GM21381 (cell line): ENCODE data around the gene ANO7.
A peak's percentile ranks its signal among the peaks of the same experiment; 100 is the strongest.

ENCODE experiments used
- ATAC-seq: cut with Tn5 transposase; IDR thresholded peaks from one replicate; pipeline ENCODE4 v1.9.1; 2021; ENCODE audit warnings: mild to moderate bottlenecking, moderate library complexity; ENCODE audit not compliant: unreplicated experiment

The ANO7 gene

DNA sequence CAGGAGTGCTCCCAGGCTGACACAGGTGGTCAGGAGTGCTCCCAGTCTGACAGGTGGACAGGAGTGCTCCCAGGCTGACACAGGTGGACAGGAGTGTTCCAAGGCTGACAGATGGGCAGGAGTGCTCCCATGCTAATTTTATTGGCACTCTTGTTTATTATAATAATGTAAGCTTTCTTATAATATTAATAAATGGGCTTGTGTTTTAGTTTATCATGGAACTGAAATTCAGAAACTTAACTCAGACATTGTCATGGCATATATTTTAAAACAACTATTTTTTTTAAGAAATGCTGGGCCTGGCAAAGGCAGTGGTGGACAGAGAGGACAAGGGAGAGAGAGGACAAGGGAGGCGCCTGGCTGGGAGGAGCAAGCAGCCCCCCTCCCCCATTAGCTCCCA is 18.7 kb downstream of the ANO7 start:
- no peak for ATAC-seq

DNA sequence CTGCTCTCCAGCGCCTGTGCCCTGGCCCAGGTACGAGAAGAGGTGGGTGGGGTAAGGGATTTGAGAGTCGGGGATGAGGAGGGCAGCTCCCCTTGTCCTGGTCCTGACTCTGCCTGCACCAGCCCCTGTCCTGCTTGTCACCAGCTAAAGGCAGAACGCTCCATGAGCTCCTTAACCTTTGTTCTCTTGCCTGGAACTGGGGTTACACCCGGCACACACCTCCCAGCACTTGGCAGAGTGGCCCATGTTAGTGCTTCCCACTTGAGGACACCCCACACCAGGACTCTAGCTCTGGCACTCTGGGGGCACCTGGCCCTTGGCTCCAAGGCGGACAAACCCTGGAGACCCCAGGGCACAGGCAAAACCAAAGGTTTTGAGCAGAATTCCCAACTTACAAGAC is 19.2 kb downstream of the ANO7 start:
- no peak for ATAC-seq

DNA sequence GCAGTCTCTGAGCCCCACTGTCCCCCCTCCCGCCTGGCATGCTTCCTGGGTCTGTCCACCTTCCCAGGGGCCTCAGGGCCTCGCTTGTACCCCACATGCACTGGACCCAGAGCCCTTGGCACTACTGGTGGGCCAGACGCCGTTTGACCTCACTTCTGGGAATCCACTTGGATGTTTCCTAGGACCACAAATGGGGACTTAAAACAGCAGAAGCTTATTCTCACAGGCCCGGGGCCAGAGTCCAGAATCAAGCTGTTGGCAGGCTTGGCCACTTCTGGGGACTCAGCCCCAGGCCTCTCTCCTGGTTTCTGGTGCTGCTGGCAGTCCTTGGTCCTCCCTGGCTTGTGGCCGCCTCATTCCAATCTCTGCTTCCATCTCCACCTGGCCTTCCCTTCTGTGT is 19.6 kb downstream of the ANO7 start:
- ATAC-seq: no peak

DNA sequence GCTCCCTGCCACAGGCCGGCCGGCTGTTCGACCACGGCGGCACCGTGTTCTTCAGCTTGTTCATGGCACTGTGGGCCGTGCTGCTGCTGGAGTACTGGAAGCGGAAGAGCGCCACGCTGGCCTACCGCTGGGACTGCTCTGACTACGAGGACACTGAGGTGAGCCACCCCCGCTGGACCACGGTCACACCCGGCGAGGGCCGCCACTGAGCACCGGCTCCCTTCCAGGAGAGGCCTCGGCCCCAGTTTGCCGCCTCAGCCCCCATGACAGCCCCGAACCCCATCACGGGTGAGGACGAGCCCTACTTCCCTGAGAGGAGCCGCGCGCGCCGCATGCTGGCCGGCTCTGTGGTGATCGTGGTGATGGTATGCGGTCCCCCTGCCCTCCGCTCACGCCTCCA is 20.8 kb downstream of the ANO7 start:
- no peak for ATAC-seq

DNA sequence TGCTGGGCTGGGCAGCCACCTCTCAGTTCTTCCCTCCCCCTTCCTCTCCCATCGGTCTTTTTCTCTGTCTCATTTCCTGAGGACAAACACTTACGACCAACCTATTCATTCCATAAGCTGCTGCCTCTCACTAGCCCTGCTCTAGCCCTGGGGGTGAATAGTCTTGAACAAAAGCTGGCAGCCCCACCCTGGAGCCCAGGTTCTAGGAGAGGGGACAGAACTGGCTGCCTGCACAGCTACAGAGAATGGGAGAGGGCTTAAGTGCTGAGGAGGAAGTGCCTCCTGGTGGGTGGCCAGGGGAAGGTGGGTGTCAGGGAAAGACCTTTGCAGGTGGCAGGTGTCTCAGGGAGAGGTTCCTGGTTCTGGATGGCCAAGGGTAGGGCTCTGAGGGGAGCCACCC is 22.8 kb downstream of the ANO7 start:
- no peak for ATAC-seq

DNA sequence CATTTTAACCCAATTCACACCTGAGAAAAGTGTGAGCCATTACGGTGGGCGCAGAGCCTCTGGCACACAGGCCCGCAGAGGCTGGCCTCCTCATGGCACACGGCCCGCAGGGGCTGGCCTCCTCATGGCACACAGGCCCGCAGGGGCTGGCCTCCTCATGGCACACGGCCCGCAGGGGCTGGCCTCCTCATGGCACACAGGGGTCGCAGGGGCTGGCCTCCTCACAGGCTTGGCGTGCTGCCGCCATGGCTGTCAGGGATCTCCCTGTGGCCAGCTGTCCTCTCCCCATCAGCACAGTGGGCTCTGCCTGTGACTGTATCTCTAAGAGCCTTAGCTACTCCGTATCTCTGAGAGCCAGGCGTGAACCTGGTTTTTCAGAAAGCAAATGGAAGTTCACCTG is 24.6 kb downstream of the ANO7 start:
- no peak for ATAC-seq

DNA sequence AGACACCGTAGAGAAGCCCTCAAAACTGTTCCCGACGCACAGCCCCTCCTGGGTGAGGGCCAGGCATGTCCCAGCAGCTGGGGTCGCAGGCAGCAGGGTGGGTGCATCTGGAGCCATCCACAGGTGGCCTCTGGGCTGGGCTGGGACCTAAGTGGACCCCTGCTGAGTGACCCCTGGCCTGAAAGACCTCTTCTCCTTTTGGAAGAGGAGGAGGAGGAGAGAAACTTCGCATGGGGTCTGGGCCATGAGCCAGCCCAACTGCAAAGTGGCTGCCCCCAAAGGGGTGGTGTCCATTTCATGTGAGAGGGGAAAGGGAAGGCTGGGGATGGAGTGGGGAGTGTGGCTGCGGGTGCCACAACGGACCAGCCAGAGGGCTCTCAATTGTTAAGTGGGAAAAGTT is 25.1 kb downstream of the ANO7 start:
- no peak for ATAC-seq

DNA sequence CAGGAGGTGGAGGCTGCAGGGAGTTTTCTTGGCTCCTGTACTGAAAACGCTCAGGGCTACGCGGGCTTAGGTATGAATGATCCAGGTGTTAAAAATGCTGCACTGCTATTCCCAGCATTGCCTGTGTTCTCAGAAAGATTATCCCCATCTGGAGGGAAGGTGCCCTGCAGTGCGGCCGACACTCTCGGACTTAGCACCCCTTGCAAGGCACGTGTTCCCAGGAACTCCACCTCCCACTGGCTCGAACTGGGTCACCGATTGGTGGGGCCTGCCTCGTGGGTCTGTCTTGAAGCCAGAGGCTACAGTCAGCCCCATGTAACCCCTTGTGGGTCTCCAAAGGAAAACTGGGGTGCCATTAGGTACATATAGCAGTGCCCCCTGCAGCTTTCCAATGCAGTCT is 25.7 kb downstream of the ANO7 start:
- no peak for ATAC-seq

DNA sequence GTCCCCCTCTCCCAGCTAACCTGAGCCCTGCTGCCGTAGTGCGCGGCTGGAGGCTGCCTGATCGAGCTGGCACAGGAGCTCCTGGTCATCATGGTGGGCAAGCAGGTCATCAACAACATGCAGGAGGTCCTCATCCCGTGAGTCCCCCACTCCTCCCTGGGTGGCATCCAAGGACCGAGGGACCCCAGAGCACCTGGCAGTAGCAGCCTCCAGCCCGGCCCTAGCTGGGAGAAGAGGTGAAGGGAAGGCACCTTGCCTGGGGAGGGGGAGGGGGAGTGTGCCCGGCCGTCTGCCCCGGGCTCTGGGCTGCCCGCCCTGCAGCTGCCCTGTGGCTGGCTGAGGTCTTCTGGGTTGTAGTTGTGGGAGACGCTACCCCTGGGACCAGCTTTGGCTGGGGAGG is 26.3 kb downstream of the ANO7 start:
- ATAC-seq: no peak

DNA sequence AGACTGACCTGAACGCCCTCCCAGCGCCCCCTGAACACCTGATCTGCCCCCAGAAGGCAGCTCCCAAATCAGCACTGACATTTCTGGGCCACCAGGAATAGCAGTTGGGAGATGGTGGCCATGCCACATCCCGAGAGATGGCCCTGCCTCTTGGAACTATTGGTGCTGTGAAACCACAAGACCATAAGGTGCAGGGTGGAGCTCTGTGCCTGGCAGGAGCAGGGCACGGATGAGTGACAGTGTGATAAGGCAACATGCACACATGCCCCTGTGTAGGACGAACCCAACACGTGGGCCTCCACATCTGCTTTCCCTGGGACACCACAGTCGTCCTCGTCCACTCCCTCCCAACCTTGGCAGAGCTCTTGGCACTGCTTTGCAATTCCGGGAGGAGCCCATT is 26.9 kb downstream of the ANO7 start:
- ATAC-seq: no peak

DNA sequence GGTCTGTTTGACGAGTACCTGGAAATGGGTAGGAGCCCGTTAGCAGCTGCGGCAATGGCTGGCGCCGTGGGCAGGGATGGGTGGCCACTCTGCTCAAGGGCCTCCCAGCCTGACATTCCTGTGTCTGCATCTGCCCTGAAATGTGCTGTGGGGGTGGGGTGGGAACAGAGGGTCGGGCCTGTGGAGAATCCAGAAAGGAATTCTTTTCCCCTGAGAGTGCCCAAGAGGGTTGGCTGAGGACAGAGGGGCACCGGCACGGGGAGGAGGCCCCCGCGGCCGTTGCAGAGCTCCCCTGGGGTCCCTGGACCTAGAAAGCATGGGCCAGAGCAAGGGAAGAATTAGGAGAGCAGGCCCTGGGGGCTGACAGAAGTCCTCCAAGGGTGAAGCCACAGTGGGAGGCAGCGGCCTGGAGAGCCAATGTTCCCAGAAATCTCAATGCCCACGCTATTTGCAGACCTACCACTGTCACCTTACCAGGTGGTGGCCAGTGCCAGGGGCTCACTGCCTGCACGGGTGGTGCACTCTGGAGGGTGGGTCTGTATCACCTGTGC is 27.8 kb downstream of the ANO7 start:
- no peak for ATAC-seq

DNA sequence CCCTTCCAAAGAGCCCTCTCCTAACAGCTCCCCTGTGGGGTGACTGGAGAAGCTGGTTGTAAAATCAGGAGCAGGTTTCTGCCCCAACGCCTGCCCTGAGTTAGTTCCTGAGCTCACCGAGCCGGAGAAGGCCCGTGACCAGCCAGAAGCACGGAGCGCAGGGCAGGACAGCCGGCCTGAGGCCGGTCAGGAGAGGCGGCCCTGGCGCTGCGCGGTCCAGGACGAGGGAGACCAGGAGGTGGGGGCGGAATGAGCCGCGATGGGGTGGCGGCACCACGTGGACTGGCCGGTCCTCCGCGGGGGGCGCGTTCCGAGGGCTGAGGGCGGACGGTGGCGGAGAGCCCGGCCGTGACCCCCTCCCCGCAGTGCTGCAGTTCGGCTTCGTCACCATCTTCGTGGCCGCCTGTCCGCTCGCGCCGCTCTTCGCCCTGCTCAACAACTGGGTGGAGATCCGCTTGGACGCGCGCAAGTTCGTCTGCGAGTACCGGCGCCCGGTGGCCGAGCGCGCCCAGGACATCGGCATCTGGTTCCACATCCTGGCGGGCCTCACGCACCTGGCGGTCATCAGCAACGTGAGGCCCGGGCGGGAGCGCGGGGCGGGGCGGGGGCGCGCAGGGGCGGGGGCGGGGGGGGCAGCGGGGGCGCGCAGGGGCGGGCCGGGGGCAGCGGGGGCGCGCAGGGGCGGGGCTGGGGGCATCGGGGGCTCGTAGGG is 29.0 kb downstream of the ANO7 start:
- peak; percentile 47 for ATAC-seq

DNA sequence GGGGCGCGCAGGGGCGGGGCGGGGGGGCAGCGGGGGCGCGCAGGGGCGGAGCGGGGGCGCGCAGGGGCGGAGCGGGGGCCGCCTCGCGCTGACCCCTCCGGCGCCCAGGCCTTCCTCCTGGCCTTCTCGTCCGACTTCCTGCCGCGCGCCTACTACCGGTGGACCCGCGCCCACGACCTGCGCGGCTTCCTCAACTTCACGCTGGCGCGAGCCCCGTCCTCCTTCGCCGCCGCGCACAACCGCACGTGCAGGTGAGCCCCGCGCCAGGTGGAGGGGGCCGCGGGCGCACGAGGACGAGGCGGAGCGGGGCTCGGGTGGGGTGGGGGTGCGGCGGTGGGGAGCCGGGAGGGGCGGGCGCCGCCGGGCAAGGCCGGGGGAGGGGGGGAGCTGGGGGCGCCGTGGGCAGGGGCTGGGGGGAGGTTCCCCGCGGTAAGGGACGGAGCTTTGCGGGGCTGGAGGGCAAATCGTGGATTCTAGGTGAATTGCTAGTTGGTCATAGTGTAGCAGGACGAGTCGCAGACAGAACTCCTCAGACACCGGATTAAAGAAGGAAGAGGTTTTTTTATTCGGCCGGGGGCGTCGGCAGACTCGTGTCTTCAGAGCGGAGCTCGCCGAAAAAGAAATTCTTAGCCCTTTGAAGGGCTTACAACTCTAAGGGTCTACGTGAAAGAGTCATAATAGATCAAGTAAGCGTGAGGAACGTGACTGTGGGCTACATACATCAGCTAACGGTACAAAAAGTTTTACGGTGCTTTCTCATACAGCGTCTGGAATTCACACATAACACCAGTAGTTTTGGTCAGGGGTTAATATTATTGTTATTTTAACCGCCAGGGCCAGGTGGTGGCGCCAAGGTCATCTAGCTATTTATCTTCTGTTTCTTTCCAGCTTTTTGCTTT is 29.9 kb downstream of the ANO7 start:
- no peak for ATAC-seq

DNA sequence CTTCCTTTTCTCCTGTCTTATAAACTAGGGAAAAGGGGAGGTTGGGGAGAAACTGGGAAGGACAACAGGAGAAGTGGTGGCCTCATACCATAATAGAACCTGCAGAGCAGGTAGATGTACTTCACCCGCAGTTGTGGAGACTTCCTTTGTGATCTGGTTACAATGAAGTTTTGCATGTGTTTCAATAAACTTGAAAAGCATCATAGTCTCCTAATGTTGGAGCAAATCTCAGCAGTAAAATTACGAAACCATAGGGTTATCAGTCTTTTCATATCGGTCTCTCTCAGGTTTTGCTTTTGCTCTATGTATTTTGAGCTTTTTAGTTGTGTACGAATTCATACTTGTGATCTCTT is 30.5 kb downstream of the ANO7 start:
- no peak for ATAC-seq

DNA sequence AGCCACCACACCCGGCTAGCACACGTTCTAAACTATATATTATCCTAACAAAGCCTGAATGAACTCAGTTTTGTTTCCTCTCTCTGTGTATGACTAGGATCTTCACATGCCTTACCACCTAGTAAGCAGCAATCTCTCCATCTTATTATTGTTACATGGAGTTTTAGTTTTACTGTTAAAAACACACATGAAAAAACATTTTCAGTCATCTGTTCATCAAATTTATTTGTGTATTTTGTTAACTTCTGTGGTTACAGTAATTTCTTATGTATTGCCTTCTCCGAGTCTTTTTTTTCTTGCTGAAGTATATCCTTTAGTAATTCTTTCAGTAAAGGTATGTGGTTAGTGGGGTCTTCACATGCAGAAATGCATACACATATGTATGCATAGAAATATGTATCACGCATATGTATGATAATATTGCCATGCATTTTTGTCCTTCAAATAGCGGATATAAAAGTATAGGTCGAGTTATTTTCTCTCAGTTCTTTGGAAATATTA is 31.4 kb downstream of the ANO7 start:
- no peak for ATAC-seq

DNA sequence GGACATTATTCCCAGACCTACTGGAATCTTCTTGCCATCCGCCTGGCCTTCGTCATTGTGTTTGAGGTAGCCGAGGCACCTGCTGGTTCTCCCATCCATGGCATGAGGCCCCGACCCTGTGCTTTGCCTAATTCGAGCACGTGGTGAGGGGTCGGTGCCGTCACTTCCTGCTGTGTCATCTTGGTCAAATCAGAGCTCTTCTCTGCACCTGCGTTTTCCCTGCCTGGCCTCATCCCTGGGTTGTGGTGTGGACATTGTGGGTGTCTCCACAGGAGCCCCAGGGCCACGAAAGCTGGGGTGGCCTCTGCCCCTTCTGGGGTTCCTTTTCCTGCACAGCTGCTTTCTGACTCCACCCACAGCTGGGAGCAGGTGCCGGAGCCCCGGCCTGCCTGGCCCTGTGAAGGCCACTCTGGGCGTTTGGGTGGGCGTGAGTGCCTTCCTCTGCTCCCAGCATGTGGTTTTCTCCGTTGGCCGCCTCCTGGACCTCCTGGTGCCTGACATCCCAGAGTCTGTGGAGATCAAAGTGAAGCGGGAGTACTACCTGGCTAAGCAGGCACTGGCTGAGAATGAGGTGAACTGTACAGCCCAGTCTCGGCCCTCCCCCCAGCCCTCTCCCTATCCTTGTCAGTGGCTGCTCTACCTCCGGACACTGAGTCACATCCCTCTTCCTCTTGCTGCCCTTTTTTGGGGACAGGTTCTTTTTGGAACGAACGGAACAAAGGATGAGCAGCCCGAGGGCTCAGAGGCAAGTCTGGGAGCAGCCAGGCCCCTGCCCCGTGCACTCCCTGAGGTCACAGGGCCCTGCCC is 34.9 kb downstream of the ANO7 start:
- no peak for ATAC-seq

DNA sequence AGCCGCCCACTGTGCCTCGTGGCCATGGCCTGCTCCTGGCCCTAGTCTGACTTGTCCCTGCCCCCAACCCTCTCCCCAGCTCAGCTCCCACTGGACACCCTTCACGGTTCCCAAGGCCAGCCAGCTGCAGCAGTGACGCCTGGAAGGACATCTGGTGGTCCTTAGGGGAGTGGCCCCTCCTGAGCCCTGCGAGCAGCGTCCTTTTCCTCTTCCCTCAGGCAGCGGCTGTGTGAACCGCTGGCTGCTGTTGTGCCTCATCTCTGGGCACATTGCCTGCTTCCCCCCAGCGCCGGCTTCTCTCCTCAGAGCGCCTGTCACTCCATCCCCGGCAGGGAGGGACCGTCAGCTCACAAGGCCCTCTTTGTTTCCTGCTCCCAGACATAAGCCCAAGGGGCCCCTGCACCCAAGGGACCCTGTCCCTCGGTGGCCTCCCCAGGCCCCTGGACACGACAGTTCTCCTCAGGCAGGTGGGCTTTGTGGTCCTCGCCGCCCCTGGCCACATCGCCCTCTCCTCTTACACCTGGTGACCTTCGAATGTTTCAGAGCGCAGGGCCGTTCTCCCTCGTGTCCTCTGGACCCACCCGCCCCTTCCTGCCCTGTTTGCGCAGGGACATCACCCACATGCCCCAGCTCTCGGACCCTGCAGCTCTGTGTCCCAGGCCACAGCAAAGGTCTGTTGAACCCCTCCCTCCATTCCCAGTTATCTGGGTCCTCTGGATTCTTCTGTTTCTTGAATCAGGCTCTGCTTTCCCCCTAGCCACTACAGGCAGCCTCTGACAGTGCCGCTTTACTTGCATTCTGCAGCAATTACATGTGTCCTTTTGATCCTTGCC is 35.8 kb downstream of the ANO7 start:
- ATAC-seq: no peak

DNA sequence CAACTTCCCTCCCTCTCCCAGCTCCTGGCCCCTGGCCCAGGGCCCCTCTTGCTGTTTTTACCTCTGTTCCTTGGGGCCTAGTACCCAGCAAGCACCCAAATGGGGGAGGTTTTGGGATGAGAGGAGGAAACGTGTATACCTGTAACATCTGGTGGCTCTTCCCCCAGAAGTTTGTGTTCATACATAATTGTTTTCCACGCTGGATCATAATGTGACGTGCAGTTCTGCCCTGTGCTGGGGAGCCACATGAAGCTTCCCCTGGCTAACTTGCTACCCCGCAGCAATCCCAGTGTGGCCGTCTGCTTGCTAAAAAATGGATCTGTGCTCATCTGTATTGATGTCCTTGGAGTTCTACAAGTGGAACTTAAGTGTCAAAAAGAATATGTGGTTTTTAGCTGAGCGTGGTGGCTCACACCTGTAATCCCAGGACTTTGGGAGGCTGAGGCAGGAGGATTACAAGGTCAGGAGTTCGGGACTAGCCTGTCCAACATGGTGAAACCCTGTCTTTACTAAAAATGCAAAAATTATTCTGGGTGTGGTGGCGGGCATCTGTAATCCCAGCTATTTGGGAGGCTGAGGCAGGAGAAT is 36.5 kb downstream of the ANO7 start:
- ATAC-seq: no peak

DNA sequence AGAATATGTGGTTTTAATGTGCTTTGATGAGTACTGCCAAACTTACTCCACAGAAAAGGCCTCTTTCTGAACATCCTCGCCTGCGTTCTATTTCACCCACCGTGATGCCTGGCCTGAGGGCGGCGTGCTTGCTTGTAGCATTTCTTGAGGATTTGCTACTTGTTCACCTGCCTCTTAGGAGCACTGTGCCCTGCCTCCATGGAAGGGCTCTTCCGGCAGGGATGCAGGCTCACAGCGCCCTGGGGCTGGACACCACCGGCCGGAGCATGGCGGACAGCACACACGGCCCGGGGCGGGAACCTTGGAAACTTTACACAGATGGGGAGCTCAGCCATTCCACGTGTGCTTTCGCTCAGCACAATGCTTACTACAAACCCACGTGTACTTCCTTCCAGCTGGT is 37.1 kb downstream of the ANO7 start:
- no peak for ATAC-seq

DNA sequence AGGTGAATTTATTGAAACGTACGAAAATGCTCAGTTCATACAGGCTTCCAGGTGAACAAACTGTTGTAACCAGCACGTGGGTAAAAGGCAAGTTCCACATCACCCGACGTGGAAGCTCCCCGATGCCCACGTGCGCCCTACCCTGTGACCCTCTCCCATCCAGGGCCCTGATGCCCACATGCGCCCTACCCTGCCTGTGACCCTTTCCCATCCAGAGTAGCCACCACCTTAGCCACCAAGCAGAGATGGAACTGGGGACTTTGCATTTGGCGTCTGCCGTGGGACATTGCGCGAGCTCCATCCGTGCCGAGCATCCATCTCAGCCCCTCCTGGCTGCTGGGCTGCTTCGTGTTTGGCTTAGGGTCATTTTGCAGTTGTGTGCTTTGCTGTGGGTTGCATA is 37.5 kb downstream of the ANO7 start:
- ATAC-seq: no peak
